ENCODE measurements around the gene RASA3.
"Not testable (repeated sequence)": the region's sequence is repeated elsewhere in the genome, so short reads cannot be mapped to it uniquely, and the experiment has no call there.

RASA3 gene

GRCh38 chr13:114081761-114082681, 50.4 kb downstream of the RASA3 start:
- no peak for DNase-seq (ENCODE audit: low read depth, low spot score)

GRCh38 chr13:114080739-114081561, 51.5 kb downstream of the RASA3 start:
- DNase-seq (ENCODE audit: low read depth, low spot score) = no peak

GRCh38 chr13:114079601-114080536, 52.6 kb downstream of the RASA3 start:
- no peak for DNase-seq (ENCODE audit: low read depth, low spot score)

- DNase-seq (ENCODE audit: low read depth, low spot score) = no peak
Measured at GRCh38 chr13:114078461-114079451, 53.7 kb downstream of the RASA3 start.

- no peak for DNase-seq (ENCODE audit: low read depth, low spot score)
Measured at GRCh38 chr13:114077933-114078325, 54.5 kb downstream of the RASA3 start.

GRCh38 chr13:114077099-114077932, 55.1 kb downstream of the RASA3 start:
- DNase-seq (ENCODE audit: low read depth, low spot score) = no peak

- DNase-seq (ENCODE audit: low read depth, low spot score) = no peak
Measured at GRCh38 chr13:114076329-114077090, 55.9 kb downstream of the RASA3 start.

GRCh38 chr13:114075811-114076210, 56.6 kb downstream of the RASA3 start:
- not testable (repeated sequence) for DNase-seq (ENCODE audit: low read depth, low spot score)

- no peak for DNase-seq (ENCODE audit: low read depth, low spot score)
Measured at GRCh38 chr13:114074671-114075315, 57.6 kb downstream of the RASA3 start.

GRCh38 chr13:114073881-114074612, 58.4 kb downstream of the RASA3 start:
- no peak for DNase-seq (ENCODE audit: low read depth, low spot score)

GRCh38 chr13:114072421-114072820, 60.0 kb downstream of the RASA3 start:
- DNase-seq (ENCODE audit: low read depth, low spot score) = no peak

GRCh38 chr13:114071991-114072390, 60.4 kb downstream of the RASA3 start:
- no peak for DNase-seq (ENCODE audit: low read depth, low spot score)

GRCh38 chr13:114071410-114071809, 61.0 kb downstream of the RASA3 start:
- DNase-seq (ENCODE audit: low read depth, low spot score) = no peak

GRCh38 chr13:114070098-114070799, 62.2 kb downstream of the RASA3 start:
- no peak for DNase-seq (ENCODE audit: low read depth, low spot score)

GRCh38 chr13:114069376-114070097, 62.9 kb downstream of the RASA3 start:
- no peak for DNase-seq (ENCODE audit: low read depth, low spot score)
